Nucleus accumbens (tissue), 56 donors: ENCODE results near the gene MDN1.
"Not testable (repeated sequence)": the region's sequence is repeated elsewhere in the genome, so short reads cannot be mapped to it uniquely, and the experiment has no call there.

Experiments
- DNase-seq, 56 donors: peaks; one replicate each; lab custom pipeline; 2025; lab: John Stamatoyannopoulos, UW

The MDN1 gene

GRCh38 chr6:89819336-89820130 lies at the start of gene MDN1:
Gene MDN1 (minus strand): TSS chr6:89819794. CDS start chr6:89819607, 187 bp downstream.
- peak; percentile 30 to 95 (median 83) for DNase-seq

GRCh38 chr6:89866024-89866678 lies 46.6 kb upstream of the MDN1 start:
- no peak for DNase-seq

- DNase-seq, result no peak
Measured at GRCh38 chr6:89862698-89863097, 43.1 kb upstream of the MDN1 start.

- DNase-seq, result no peak
Measured at GRCh38 chr6:89862273-89862672, 42.7 kb upstream of the MDN1 start.

GRCh38 chr6:89859744-89860143 lies 40.1 kb upstream of the MDN1 start:
- no peak for DNase-seq

- no peak for DNase-seq
Measured at GRCh38 chr6:89858041-89858440, 38.4 kb upstream of the MDN1 start.

- no peak for DNase-seq
Measured at GRCh38 chr6:89853068-89853467, 33.5 kb upstream of the MDN1 start.

GRCh38 chr6:89847513-89847912 lies 27.9 kb upstream of the MDN1 start:
- not testable (repeated sequence) for DNase-seq

GRCh38 chr6:89843070-89843469 lies 23.5 kb upstream of the MDN1 start:
- no peak for DNase-seq

- no peak for DNase-seq
Measured at GRCh38 chr6:89842228-89842627, 22.6 kb upstream of the MDN1 start.

GRCh38 chr6:89840538-89840937 lies 20.9 kb upstream of the MDN1 start:
- no peak for DNase-seq

GRCh38 chr6:89836639-89837222 lies 17.1 kb upstream of the MDN1 start:
- DNase-seq, result no peak

GRCh38 chr6:89834884-89835792 lies 15.5 kb upstream of the MDN1 start:
- DNase-seq, result no peak

GRCh38 chr6:89830170-89830809 lies 10.7 kb upstream of the MDN1 start:
- no peak for DNase-seq

- DNase-seq, result peak; percentile 36 to 97 (median 86)
Measured at GRCh38 chr6:89829472-89830169, 10.0 kb upstream of the MDN1 start, which contains the start of gene CASP8AP2. Gene CASP8AP2 (plus strand): TSS chr6:89829880.

GRCh38 chr6:89828988-89829471 lies 9.4 kb upstream of the MDN1 start:
- DNase-seq, result peak in 3 of 56 donors; percentile 43 to 59 (median 54)

GRCh38 chr6:89828475-89828987 lies 8.9 kb upstream of the MDN1 start:
- not testable (repeated sequence) for DNase-seq

- no peak for DNase-seq
Measured at GRCh38 chr6:89826029-89826528, 6.5 kb upstream of the MDN1 start.

GRCh38 chr6:89818977-89819335 lies 638 bp downstream of the MDN1 start:
- DNase-seq, result peak in 26 of 56 donors; percentile 1 to 59 (median 38)
